Occipital lobe (tissue), 2 donors: Measurements from ENCODE around the gene SLC22A7. TPM values are rescaled to one million over a fixed set of nuclear protein-coding genes. Genes with fewer than 3 reads are reported as not detected.
"Not testable (repeated sequence)": the region's sequence is repeated elsewhere in the genome, so short reads cannot be mapped to it uniquely, and the experiment has no call there.

ENCODE experiments used
- DNase-seq: peaks from one replicate; lab custom pipeline; 2025; lab: John Stamatoyannopoulos, UW
- total RNA-seq: library from RNA; depleted of rRNA; stranded (reverse); fragments of >200 nt; gene quantifications from one replicate; pipeline ENCODE4 v1.2.3, GENCODE V29; 2014

Gene SLC22A7
- total RNA-seq, 1 donor from 2014 or later: 0.31 TPM

DNA sequence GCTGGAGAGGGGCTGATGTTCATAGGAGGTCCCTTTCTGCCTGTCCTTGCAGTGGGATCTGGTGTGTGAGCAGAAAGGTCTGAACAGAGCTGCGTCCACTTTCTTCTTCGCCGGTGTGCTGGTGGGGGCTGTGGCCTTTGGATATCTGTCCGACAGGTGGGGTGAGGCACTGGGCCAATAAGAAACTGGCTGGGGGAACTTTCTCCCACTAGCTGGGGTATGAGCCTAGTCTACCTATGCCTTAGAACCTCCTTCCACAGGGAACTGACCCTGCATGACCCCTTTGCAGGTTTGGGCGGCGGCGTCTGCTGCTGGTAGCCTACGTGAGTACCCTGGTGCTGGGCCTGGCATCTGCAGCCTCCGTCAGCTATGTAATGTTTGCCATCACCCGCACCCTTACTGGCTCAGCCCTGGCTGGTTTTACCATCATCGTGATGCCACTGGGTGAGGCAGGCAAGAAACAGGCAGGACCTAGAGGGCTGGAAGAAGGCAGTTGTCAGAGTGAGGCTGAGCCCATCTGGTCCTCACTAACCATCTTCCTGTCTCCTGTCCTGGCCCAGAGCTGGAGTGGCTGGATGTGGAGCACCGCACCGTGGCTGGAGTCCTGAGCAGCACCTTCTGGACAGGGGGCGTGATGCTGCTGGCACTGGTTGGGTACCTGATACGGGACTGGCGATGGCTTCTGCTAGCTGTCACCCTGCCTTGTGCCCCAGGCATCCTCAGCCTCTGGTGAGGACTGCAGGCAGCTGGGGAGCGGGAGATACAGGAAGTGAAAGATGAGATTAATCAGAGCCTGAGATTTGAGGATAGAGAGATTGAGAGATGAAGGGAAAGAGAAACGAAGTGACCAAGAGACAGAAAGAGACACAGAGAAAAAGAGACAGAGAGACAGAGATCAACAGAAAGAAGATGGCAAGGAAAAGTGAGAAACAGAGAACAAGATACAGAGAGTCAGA is 1.6 kb downstream of the SLC22A7 start:
- DNase-seq: no peak

DNA sequence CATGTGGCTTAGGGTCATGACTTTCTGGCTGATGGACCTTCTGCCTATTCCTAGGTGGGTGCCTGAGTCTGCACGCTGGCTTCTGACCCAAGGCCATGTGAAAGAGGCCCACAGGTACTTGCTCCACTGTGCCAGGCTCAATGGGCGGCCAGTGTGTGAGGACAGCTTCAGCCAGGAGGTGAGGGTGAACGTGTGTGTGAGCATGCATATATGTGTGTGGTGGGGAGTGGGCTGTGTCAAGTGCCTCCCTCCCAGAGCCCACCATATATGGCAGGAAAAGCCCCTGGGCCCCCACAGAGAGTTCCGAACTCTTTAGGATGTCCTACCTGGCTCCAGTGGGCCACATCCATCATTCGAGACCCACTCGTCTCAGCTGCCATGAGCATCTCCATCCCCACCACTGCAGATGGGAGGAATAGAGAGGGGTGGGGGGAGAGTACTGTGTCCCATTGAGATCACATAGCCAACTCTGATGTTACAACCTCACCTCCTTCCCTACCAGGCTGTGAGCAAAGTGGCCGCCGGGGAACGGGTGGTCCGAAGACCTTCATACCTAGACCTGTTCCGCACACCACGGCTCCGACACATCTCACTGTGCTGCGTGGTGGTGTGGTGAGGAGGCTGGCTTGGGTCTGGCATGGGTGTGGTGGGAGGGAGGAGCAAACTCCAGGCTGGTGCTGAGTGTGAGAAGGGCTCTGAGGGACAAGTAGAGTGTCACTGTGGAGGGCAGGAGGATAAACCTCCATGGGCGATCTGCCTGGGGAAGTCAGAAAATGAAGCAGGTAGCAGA is 3.2 kb downstream of the SLC22A7 start:
- no peak for DNase-seq

DNA sequence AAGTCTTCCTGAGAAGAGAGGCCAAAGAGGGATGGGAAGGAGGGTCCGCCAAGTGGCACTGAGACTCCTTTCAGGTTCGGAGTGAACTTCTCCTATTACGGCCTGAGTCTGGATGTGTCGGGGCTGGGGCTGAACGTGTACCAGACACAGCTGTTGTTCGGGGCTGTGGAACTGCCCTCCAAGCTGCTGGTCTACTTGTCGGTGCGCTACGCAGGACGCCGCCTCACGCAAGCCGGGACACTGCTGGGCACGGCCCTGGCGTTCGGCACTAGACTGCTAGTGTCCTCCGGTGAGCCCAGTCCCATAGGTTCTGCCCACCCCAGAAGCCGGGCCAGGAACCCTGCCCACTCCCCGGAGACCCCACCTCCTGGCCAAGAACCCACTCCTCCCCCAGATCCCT is 4.1 kb downstream of the SLC22A7 start:
- DNase-seq: no peak

DNA sequence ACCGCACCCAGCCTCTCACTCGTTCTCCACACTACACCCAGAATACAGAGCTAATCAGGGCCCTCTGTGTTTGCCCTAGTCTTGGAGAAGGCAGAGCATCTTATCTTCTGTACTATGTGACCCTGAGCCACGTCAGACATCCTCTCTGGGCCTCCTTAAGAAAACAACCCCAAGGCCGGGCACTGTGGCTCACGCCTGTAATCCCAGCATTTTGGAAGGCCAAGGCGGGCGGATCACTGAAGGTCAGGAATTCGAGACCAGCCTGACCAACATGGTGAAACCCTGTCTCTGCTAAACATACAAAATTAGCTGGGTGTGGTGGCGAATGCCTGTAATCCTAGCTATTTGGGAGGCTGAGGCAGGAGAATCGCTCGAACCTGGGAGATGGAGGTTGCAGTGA is 4.9 kb downstream of the SLC22A7 start:
- not testable (repeated sequence) for DNase-seq

DNA sequence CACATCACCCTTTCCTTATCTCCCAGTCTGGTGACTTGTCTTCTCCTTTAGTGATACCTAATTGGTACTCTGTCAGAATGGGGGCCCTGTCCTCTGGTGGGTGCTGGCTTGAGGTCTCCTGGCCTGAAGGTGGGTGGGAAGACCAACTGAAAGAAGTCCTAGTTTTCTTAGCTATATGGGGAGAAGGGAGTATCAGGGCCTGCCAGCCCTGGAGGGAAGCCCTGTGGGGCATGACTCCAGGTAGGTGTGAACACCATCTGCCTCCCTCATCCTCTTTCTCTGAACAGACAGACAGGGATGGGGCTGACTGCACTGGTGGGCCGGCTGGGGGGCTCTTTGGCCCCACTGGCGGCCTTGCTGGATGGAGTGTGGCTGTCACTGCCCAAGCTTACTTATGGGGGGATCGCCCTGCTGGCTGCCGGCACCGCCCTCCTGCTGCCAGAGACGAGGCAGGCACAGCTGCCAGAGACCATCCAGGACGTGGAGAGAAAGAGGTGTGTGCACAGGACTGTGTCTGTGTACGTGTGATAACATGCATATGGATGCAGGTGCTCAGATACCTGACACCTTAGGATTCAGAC is 5.8 kb downstream of the SLC22A7 start:
- no peak for DNase-seq

DNA sequence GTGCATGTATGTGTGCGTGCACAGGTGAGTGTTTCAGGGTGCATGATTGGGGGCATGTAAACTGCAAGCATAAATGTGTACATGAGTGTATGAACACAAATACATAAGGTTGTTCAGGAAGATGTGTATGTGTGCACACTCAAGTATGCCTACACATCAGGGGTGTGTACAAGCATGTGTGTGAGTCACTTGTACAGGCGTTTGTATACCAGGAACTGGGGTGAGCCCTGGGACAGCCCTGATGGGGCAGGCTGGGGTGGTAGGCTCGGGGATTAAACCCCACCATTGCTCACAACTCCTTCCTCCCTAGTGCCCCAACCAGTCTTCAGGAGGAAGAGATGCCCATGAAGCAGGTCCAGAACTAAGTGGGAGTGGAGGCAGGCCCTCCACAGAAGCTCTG is 6.3 kb downstream of the SLC22A7 start:
- no peak for DNase-seq

DNA sequence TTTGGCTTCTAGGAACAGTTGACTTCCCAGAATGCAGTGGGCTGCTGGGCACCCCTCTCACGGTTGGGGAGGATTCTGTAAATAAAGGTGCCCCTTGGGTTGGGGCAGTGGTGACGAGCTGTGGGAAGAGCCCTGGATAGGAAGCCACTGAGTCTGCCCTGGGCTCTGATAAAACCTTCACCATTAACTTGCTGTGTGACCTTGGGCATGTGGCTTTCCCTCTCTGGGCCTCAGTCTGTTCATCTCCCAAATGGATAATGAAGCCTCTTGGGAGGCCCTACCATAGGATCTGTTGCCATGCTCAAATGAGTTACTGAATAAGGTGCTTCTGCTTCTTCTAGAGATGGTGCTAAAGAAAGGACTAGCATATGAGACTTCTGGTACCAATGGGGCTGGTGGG is 6.8 kb downstream of the SLC22A7 start:
- no peak for DNase-seq

DNA sequence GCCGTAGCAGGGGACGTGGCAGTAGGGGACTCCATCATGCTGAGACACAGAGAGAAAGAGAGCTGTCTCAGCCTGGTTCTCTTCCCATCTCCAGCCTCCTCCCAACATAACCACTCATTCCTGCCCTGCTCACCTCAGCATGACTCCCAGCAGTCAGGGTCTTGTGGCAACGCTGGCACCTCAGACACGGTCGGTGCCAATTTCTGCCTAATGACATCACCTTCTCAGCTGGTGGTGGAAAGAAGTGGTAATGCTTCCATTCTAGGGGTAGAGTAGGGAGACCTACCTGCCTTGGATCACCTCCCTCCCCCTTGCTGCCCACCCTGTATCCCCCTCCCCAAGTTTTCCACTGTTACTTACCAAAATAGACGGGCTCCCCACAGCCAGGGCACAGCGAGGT is 8.0 kb downstream of the SLC22A7 start:
- no peak for DNase-seq

DNA sequence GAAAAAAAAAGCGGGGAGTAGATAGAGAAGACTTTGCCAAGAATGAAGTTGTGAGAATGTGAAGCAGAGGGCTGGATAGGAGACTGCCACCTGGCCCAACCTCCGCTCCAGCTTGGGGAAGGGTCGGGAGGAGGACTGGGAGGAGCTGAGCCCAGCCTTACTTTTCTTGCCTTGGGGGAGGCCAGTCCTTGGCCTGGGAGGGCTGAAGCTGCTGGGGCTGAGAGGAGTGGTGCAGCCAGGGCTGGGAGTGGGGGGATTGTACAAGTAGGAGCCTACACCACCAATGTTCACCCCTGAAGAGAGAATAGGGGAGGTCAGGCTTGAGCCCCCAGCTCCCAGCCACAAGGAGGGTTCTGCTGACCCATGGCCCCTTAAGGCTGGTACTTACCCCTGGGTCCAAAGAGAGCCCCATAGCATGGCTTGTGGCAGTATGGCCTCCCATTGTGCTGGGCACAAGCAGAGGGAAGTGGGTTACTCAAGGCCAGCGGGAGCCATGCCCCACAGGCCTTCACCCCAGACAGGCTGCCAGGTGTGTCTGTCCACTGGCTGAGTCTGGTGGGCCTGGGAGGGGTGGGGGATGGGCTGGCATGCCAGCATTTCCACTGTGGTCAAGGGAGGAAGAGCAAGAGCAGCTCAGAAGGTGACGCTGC is 9.5 kb downstream of the SLC22A7 start:
- DNase-seq: no peak

DNA sequence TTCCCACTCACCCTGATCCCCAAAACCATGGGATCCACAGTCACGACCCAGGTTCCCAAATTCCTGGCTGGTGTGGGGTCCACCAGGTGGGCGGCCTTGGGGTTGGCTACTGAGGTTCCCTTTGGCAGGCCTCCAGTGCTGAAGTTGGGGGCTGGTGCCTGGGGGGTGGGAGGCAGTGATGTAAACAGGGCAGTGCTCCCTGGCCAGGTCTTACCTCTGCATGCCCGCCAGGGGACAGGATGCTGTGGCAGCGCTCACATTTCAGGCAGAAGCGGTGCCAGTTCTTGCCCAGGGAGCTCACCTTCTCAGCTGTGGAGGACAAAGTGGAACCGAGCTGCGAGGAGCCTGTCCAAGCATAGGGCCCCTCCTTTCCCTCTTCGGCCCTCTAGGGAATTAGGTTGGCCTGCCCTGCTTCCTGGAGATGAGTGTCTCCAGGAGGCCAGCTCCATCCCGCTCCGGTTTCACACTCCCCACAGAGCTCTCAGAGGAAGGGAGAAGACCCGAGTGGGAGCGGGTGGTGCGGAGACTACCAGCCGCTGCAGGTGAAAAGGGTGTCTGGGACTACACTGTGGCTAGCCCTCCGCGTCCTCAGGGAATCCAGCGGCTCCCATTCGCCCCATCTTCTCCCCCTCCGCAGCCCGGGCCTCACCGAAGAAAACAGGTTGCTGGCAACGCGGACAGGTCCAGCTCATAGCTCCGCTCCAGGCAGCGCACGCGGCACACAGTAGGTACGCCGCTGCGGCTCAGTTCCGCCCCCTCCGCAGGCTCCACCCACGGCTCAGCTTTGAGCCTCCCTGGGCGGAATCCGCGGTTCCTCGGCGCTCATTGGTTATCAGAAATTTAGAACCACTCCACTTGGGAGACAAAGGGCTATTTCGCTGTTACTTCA is 10.3 kb downstream of the SLC22A7 start, which contains the start of gene CRIP3:
Gene CRIP3, minus strand, starts transcription at position 726 of the 889 bp plus-strand sequence. Its CDS starts 34 bp downstream, at position 692.
- peak; percentile 41 for DNase-seq

DNA sequence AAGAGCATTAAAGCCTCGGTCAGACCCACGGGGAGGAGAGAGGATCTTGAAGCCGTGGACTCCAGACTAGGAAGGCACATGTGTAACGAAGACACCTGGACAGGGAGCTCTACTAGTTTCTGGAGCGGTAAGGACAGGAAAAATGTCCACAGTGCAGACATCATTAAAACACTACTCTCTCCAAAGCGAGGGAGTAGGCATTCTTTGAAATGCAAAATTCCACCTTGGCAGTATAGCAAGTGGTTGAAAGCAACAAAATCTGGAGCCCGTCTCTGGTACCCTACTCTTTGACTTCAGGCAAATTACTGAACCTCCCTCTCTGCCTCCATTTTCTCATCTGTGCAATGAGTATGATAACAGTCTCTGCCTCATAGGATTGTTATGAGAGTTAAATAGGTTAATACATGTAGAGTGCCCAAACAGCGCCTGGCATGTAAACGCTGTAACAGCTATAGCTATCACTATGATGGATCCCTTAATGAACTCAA is 11.0 kb downstream of the SLC22A7 start:
- DNase-seq: no peak

DNA sequence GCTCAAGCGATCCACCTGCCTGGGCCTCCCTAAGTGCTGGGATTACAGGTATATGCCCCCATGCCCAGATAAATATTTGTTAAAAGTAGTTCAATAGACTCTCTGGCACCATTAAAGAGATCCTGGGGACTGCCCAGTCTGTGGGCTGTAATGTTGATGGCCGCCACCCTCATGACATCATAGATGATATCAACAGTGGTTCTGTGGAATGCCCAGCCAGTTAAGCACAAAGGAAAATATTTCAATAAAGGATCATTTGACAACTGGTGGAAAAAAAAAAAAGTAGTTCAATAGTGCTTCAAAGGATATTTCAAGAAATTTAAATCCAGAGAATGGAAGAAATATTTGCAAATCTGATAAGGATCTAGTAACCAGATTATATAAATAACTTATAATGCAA is 12.1 kb downstream of the SLC22A7 start:
- DNase-seq: no peak

DNA sequence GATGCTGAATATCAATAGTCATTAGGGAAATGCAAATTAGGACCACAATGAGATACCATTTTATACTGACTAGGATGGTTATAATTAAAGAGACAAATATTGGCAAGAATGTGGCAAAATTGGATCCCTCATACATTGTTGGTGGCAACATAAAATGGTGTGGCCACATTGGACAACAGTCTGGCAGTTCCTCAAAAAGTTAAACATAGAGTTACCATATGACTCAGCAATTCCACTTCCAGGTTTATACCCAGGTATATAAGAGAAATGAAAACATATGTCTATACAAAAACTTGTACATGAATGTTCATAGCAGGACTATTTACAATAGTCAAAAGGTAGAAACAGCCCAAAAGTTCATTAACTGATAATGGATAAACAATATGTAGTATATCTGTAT is 12.6 kb downstream of the SLC22A7 start:
- DNase-seq: no peak

DNA sequence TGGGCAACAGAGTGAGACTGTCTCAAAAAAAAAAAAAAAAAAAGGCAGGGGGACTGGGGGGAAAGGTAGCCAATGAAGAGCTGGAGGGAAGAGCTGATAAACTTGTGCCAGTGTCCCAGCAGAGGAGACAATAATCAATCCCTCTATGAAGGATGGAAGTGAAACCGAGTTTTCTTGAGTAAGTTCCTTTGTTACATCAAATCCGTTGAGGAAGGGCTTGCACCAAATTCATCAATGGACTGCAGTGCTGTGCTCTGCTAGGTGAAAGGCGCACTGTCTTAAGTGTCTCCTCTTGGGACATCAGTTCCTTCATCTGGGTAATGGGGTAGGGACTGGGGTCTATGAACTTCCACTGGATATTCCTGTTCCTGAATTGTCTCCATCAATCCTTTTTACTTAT is 13.6 kb downstream of the SLC22A7 start:
- no peak for DNase-seq

DNA sequence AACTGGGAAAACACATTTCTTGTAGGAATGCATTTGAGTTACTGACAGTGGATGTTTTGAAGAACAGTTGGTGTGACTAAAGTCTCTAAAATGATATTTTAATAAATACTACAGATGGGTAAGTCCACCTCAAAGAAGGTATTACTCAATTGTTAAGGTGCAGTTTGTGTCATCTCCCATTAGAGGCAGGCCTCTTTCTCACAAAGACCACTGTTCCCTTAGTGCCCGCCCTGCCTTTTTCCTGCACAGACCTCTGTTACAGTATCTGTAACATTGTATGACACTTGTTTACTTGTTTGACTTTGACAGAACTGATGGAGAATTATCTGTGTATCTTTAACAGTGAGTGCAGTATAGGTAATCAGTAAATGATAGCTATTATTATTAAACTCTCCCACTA is 15.8 kb downstream of the SLC22A7 start:
- DNase-seq: no peak

DNA sequence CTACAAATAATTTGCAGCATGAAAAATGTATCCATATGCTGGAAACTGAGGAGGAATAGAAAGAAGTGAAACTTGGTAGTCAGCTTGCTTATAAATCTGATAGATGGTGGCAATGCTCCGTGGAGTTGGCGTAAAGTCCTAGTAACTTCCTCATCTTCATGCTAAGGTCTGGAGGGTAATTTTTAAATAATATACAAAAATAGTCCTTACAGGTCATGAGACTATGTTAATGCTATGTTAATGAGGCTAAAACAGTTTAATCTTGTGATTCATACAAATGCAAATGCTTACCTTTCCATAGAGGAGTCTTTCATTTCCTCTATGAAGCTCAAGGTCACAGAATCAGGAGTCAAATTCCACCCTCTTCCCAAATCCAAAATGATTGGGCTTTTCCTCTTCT is 20.0 kb downstream of the SLC22A7 start:
- DNase-seq: no peak

DNA sequence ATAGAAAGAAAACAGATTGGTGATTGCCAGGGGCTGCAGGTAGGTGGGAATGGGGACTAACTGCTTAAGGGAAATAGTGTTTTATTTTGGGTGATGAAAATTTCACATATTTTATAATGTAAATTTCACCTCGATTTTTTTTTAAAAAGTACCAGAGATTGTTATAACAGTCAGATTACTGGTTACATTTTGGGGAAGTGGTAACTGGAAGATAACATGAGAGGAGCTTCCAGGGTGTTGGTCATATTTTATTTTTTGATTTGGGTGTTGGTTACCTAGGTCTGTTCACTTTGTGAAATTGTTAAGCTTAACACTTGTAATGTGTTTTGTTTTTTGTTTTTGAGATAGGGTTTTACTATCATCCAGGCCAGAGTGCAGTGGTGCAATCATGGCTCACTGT is 27.8 kb downstream of the SLC22A7 start:
- DNase-seq: no peak

DNA sequence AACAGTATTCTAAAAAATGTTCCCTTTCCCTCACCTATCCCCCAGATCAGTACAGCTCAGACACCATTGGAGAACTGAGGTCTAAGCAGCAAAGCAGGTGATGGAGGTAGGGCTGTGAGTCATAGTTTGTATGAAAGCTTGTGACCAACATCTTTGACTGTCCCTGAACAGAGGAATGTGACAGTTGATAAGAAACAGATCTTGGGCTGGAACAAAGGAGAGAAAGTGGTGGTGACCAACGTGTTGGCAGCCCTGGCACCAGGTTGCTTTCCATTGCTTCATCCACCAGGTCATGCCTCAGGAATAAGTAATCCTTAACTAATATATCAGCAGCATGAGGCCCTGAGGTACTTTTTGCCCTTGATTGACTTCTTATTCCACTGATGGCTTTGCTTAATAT is 30.5 kb downstream of the SLC22A7 start:
- no peak for DNase-seq

DNA sequence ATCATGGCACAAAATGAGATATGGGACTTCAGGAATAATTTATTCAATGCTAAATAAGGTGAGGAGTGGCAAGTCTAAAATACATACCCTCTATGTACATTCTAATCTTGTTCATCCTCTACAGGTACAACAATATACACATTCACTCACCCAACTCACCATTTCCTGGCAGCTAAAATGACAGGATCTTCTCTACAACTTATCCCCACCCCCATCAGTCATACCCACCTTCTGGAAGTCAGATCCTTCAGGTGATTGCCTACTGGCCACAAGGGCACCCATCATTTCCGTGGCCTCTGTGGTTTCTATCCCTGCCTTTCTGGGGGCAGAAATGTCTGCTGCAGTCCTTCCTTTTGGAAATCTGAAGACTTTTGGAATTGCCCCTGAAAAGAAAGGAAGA is 33.4 kb downstream of the SLC22A7 start:
- no peak for DNase-seq

DNA sequence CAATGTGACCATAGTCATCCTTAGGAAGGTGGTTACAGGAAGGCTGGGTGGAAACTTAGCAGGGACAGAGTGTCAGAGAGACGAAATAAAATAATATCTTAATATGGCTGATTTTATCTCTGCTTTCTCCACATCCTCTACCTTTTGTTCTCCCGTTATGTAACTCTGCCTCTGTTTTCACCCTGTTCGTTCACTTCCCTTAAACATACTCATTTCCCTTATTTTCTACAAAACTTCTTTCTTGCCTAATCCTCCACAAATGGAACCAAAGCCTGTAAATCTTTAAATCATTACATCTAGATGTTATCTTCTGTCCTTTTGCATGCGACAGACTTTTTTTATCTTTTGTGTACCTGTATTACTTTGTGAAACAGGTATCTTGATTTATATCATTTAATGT is 33.8 kb downstream of the SLC22A7 start:
- no peak for DNase-seq
